T-helper 1 cell treated with Interleukin-12 subunit alpha and Interleukin-12 subunit beta and Interleukin-4 antibody, amounts not matched to agents 30 μg/mL and 1 μg/mL, for 36 hours (primary cell): ENCODE measurements around the gene KCTD10.
"Not testable (repeated sequence)": the region's sequence is repeated elsewhere in the genome, so short reads cannot be mapped to it uniquely, and the experiment has no call there.

Experiments used
- H3K27ac Mint-ChIP-seq: one replicate; pipeline ENCODE4 v1.8.0; 2021; ENCODE audit warnings: mild to moderate bottlenecking, mixed read lengths
- H3K27me3 Mint-ChIP-seq: one replicate; pipeline ENCODE4 v1.8.0; 2021; ENCODE audit warnings: low read depth, mixed read lengths
- H3K36me3 Mint-ChIP-seq: one replicate; pipeline ENCODE4 v1.8.0; 2021; ENCODE audit warnings: low read depth, mixed read lengths
- H3K4me1 Mint-ChIP-seq: one replicate; pipeline ENCODE4 v1.8.0; 2021; ENCODE audit warnings: low read depth, mixed read lengths
- H3K4me3 Mint-ChIP-seq: one replicate; pipeline ENCODE4 v1.8.0; 2021; ENCODE audit warnings: mild to moderate bottlenecking, moderate library complexity, mixed read lengths
- H3K9me3 Mint-ChIP-seq: one replicate; pipeline ENCODE4 v1.8.0; 2021; ENCODE audit warnings: mixed read lengths

KCTD10 gene

DNA sequence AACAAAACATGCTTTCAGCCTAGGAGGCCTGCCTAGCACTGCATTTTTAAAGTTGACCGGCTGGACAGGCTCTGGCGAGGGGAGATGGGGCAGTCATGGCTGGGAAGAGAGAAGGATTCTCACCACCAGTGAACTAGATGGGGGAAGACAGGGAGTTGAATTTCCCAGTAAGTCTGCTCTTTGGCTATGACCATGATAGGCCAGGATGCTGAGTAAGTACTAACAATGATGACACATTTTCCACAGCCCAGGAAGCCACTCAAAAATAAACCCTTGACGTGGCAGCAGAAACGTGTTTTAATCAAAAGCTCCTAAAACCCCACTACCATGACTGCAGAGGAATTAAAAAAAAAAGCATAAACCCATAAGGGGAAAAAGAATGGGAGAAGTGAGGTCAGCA is 19.0 kb downstream of the KCTD10 start:
- Mint-ChIP-seq H3K4me1 (peaks cover 29% of the 10 kb centered on the region), H3K36me3 (peaks cover 30% of the 10 kb centered on the region), H3K4me3 (peak overlapping the region; percentile 43), H3K27ac (peak overlapping the region; percentile 91), H3K27me3 (no peaks in the 10 kb centered on the region), H3K9me3 (no peaks in the 10 kb centered on the region)

DNA sequence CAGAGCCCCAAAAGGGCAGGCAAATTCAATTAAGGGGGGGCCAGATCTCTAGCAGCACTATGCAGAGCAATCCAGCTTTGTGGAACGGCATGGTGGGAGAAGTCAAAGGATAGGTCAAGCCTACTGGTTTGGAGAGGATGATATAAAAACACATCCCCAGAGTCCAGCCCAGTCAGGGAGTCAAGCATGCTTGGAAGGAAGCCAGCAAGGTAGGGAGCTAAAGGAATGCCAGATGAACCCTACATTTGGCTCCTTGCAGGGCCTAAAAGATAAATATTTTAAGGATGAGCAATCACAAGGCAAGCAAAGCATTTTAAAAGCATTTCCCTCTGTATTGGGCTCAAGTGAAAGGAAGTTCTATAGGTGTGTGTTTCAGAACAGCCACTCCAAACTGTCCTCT is 21.4 kb downstream of the KCTD10 start:
- peaks cover 36% of the 10 kb centered on the region for H3K36me3 Mint-ChIP-seq
- H3K27ac Mint-ChIP-seq: no peak overlapping the region

DNA sequence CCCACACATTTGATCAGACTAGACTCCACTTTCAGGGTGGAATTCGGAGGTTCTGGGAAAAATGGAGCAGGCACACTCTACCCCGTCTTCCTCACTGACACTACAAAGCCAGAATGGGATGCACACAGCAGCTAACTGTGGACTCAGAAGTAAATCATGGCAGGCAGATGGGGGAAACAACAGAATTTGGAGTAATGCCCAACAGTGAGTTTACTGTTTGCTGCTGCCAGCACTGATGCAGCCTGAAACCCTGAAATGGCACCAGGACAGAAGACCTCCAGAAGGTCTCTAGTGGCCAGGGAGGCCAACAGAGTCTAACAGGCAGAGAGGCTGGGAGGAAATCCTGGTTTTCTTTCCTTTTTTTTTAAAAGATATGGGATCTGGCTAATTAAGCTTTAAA is 24.6 kb downstream of the KCTD10 start:
- Mint-ChIP-seq H3K27ac (no peak overlapping the region), H3K36me3 (peaks cover 26% of the 10 kb centered on the region)

More for the DNA sequence above, 21.4 kb downstream of the KCTD10 start:
- Mint-ChIP-seq H3K27me3 (no peaks in the 10 kb centered on the region), H3K9me3 (no peaks in the 10 kb centered on the region), H3K4me3 (no peak overlapping the region), H3K4me1 (peaks cover 21% of the 10 kb centered on the region)

DNA sequence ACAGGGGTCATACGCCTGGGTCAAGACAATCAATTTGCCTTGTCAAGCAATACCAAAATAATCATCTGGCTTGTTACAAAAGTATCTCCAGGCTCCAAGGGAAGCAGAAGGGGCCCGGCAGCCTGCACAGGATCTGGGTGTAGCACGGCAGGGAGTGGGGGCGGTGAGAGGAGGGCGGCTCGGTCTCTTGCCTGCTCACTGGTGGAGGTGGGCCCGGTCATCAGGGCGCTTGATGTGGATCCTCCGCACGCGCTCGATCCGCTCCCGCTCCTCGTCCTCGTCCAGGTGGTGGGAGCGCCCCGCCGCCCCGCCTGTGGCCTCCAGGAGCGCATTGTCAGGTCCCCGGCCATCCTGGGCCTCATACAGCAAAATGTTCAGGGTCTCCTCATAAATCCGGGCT is 25.7 kb downstream of the KCTD10 start:
- Mint-ChIP-seq H3K4me1 (peaks cover 5% of the 10 kb centered on the region), H3K4me3 (no peak overlapping the region)

More for the DNA sequence above, 24.6 kb downstream of the KCTD10 start:
- Mint-ChIP-seq H3K27me3 (no peaks in the 10 kb centered on the region), H3K4me3 (no peak overlapping the region), H3K4me1 (peaks cover 5% of the 10 kb centered on the region), H3K9me3 (no peaks in the 10 kb centered on the region)

DNA sequence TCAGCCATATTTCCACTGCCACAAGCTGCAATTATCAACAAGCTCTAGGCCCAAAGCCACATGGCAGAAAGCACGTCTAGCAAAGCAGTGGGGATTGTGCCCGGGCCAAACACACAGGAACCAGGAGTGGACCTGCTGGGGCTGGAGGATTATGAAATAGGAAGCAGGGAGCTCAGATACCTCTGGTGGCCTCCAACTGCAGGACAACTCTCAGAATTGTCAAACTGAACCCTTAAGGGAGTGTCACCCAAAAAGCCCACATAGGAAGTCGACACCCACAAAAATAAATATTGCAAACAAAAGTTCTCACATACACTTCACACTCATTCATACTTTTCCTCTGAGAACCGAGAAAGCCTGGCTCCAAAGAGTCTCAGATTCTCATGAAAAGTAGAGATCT is 26.1 kb downstream of the KCTD10 start:
- H3K27ac Mint-ChIP-seq: no peak overlapping the region
- H3K9me3 Mint-ChIP-seq: no peaks in the 10 kb centered on the region
- no peak overlapping the region for H3K4me3 Mint-ChIP-seq
- H3K27me3 Mint-ChIP-seq: no peaks in the 10 kb centered on the region
- H3K36me3 Mint-ChIP-seq: peaks cover 20% of the 10 kb centered on the region
- peaks cover 5% of the 10 kb centered on the region for H3K4me1 Mint-ChIP-seq

More for the DNA sequence above, 25.7 kb downstream of the KCTD10 start:
- H3K9me3 Mint-ChIP-seq: no peaks in the 10 kb centered on the region
- H3K27me3 Mint-ChIP-seq: no peaks in the 10 kb centered on the region
- no peak overlapping the region for H3K27ac Mint-ChIP-seq
- H3K36me3 Mint-ChIP-seq: peaks cover 20% of the 10 kb centered on the region

DNA sequence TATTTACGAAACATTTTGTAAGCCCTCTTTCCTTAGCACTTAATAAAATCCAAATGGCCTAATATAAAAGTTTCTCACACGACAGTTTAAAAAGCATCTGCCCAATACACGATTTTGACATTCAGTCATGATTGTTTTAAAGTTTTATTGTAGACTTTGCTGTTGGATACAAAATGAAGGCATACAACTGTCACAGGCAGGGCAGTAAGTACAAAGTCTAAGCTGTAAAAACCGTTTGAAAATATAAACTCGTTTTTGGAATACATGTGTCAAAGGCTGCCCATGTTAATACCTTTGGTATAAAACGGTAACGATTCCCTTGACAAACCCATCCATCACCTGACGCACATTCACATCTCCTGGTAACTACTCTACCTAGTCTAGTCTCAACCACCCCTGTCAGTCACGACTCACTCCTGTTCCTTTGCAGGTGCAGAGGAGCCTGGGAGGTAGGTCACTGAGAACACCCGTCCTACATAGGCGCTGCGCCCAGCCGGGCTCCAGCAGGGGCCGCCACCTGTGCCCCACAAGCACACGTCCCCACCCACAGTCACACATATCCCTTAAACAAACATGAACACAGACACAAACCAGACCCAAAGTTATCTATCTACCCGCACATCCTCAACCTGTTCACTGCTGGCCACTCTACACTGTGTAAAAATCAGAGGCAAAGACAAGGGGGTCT is 27.1 kb downstream of the KCTD10 start:
- H3K4me3 Mint-ChIP-seq: no peak overlapping the region
- no peak overlapping the region for H3K27ac Mint-ChIP-seq
- H3K27me3 Mint-ChIP-seq: no peaks in the 10 kb centered on the region
- H3K9me3 Mint-ChIP-seq: no peaks in the 10 kb centered on the region
- peaks cover 5% of the 10 kb centered on the region for H3K4me1 Mint-ChIP-seq
- peaks cover 15% of the 10 kb centered on the region for H3K36me3 Mint-ChIP-seq

DNA sequence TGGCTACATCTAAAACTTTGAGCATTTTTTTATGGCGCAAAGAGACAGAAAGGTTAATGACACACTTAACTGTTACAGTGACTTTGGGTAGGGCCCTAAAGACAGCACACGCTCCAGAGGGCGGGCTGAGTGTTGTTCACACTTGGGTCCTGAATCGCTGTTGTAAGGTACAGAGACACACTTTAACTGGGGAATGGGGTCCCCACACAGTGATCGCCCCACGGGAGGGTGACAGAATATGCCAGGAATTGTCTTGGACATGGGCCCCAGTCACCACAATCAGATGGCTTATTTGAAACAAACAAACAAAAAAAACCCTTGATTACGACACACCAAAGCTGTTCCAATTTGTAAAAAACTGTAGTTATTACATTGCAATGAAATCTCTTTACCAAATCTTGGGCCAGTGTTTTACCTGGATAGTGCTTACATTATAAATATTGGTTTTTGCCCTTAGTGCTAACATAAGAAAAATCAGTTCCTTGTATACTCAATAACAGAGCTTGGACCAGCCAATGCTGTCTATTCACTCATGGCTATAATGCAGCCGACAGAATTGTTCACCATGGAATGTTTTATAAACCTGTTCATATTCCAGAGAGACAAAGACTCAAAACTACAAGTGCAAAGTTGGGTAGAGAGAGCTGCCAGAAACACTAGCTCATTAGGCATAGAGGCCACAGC is 28.3 kb downstream of the KCTD10 start:
- H3K4me1 Mint-ChIP-seq: peaks cover 5% of the 10 kb centered on the region
- H3K27me3 Mint-ChIP-seq: no peaks in the 10 kb centered on the region
- no peaks in the 10 kb centered on the region for H3K9me3 Mint-ChIP-seq
- peaks cover 11% of the 10 kb centered on the region for H3K36me3 Mint-ChIP-seq
- H3K27ac Mint-ChIP-seq: no peak overlapping the region
- H3K4me3 Mint-ChIP-seq: no peak overlapping the region

DNA sequence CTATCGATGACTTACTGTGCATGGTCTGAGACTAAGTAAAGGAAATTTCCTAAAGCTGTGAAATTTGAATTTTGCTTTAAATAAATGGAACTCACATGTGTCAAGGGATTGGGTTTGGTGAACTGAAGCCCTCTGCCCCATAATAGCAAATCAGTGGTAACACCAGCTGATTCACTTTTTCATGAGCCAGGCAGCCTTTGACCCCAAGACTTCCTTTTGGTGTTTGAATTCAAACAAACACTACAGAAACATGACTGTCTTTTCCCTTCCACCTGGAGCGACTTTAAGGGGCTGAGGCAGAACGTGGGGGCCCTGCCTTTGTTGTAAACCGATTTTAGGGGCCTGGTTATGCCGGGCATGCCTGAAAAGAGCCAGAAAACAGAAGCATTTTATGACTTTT is 28.8 kb downstream of the KCTD10 start:
- peaks cover 8% of the 10 kb centered on the region for H3K36me3 Mint-ChIP-seq
- H3K27ac Mint-ChIP-seq: no peak overlapping the region
- H3K27me3 Mint-ChIP-seq: no peaks in the 10 kb centered on the region
- H3K4me1 Mint-ChIP-seq: peaks cover 5% of the 10 kb centered on the region
- no peak overlapping the region for H3K4me3 Mint-ChIP-seq
- no peaks in the 10 kb centered on the region for H3K9me3 Mint-ChIP-seq

DNA sequence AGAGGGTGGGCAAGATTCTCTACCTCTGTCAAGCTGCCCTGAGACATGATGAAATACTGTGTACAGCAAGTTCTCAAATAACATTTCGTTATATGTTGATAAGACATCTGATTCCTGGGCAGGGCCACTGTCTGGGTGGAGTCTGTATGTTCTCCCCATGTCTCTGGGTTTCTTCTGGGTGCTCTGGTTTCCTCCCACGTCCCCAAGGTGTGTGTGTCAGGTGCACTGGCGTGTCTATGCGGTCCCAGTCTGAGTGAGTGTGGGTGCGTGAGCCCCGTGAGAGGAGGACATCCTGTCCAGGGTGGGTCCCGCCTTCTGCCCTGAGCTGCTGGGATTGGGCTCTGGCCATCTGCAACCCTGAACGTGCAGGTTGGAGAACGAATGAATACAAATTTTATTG is 29.6 kb downstream of the KCTD10 start:
- Mint-ChIP-seq H3K4me3 (no peak overlapping the region), H3K4me1 (peaks cover 5% of the 10 kb centered on the region), H3K27ac (no peak overlapping the region), H3K9me3 (no peaks in the 10 kb centered on the region), H3K27me3 (no peaks in the 10 kb centered on the region), H3K36me3 (peaks cover 8% of the 10 kb centered on the region)

DNA sequence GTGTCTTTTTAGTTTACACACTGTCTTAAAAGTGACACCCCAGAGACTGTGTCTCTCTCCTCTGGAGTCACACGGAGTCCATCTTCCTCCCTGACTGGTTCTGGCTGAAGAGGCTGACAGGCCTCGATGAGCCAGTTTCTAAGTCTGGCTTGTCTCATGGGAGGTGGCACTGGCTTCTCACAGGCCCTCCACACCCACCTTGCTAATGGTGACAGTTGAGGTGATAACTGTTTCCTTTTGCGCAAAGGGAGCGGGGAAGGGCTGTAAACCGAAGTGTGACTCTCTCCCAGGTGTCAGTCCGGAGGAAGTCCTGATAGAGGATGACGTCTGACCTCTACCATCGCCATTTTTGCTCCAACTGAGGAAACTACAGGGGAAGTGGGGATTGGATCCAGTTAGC is 30.2 kb downstream of the KCTD10 start:
- H3K9me3 Mint-ChIP-seq: no peaks in the 10 kb centered on the region
- H3K4me1 Mint-ChIP-seq: peaks cover 5% of the 10 kb centered on the region
- no peak overlapping the region for H3K4me3 Mint-ChIP-seq
- H3K27me3 Mint-ChIP-seq: no peaks in the 10 kb centered on the region
- H3K36me3 Mint-ChIP-seq: peaks cover 8% of the 10 kb centered on the region
- H3K27ac Mint-ChIP-seq: no peak overlapping the region

DNA sequence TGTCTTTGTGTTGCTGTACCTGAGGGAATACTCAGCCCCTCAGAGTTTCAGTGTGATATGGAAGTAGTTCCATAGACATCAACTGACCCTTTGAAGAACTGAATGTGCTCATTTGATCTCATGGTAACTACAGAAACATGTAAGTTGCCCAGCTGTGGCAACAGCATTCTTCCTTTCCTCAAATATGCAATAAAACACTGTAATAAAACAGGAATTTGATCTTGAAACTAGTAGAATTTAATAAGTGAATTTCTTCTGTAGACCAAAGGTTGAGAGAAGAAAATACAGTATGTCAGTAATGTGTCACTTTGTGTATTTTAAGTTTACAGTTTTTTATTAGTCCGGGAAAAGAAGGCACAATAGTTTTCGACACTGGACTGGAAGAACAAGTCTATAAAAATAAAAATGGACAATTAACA is 31.9 kb downstream of the KCTD10 start:
- Mint-ChIP-seq H3K27me3 (no peaks in the 10 kb centered on the region), H3K27ac (no peak overlapping the region), H3K9me3 (no peaks in the 10 kb centered on the region), H3K4me3 (no peak overlapping the region), H3K4me1 (no peaks in the 10 kb centered on the region), H3K36me3 (no peaks in the 10 kb centered on the region)

DNA sequence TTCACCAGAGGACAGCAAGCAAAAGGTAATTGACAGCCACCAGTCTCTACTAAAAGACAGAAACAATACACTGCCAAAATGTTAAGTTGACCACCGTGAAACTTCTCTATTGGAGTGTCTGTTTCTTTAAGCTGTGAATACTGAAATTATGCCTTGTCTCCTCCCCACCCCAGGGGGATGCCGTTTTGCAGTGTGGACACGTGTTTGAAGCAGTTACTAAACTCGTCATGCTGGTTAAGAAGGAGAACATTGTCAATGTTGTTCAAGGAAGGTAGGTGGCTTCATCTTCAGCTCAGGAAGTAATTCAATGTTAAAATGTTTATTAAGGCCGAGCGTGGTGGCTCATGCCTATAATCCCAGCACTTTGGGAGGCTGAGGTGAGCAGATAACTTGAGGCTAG is 32.8 kb downstream of the KCTD10 start:
- no peaks in the 10 kb centered on the region for H3K4me1 Mint-ChIP-seq
- H3K9me3 Mint-ChIP-seq: no peaks in the 10 kb centered on the region
- H3K36me3 Mint-ChIP-seq: no peaks in the 10 kb centered on the region
- H3K27ac Mint-ChIP-seq: no peak overlapping the region
- no peak overlapping the region for H3K4me3 Mint-ChIP-seq
- no peaks in the 10 kb centered on the region for H3K27me3 Mint-ChIP-seq

DNA sequence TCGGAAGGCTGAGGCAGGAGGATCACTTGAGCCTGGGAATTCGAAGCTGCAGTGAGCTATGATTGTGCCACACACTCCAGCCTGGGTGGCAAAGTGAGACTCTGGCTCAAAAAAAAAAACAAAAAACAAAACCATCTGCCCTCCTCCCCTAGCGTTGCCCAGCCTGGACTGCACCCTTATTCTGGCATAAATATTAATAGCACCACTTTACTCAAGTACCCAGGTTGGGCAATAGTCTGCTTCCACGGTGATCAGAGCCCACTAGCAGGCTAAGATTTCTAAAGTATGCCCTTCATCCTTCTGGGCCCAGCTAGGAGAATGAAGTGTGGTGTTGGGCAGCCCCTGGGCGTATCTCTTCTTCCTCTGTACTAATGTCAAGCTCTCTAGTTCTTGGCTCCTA is 33.3 kb downstream of the KCTD10 start:
- Mint-ChIP-seq H3K4me3 (no peak overlapping the region), H3K9me3 (no peaks in the 10 kb centered on the region), H3K4me1 (no peaks in the 10 kb centered on the region), H3K27ac (no peak overlapping the region), H3K36me3 (no peaks in the 10 kb centered on the region), H3K27me3 (no peaks in the 10 kb centered on the region)

DNA sequence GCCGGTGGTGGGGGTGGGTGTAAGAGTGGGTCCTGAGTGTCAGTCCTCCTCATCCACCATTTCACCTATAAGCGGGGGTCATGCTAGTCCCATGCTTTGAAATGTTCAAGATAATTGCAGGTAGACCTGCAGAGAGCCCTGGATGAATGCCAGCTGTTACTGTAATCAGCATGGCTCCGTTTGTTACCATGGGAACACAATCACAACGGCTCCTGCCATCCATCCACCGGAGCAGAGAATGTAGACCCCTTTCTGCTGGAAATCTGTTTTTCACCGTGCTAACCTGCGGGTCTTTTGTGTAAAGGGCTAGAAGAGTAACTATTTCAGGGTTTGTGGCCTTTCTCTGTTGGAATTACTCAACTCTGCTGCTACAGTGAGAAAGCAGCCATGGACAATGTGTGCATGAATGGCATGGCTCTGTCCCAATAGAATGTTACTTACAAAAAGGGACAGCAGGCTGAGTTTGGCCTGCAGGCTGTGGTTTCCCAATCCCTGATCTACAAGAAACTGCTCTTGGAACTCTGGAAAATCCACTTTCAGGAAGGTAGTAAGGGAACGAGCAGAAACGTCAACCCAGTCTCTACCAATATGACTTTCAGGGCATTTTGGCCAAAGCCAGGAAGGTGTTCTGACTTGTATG is 36.1 kb downstream of the KCTD10 start:
- no peak overlapping the region for H3K27ac Mint-ChIP-seq

DNA sequence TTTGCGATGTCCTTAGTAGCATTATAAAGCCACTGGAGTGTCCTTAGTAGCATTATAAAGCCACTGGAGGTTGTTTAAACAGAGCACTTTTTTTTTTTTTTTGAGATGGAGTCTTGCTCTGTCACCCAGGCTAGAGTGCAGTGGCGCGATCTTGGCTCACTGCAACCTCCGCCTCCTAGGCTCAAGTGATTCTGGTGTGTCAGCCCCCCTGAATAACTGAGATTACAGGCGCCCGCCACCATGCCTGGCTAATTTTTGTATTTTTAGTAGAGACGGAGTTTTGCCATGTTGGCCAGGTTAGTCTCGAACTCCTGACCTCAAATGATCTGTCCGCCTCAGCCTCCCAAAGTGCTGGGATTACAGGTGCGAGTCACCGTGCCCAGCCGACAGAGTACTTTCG is 37.1 kb downstream of the KCTD10 start:
- not testable (repeated sequence) for H3K4me1 Mint-ChIP-seq, H3K9me3 Mint-ChIP-seq, H3K27ac Mint-ChIP-seq, H3K36me3 Mint-ChIP-seq, H3K4me3 Mint-ChIP-seq, H3K27me3 Mint-ChIP-seq

More for the DNA sequence above, 36.1 kb downstream of the KCTD10 start:
- H3K27me3 Mint-ChIP-seq: no peaks in the 10 kb centered on the region
- no peaks in the 10 kb centered on the region for H3K36me3 Mint-ChIP-seq
- no peaks in the 10 kb centered on the region for H3K9me3 Mint-ChIP-seq
- H3K4me1 Mint-ChIP-seq: no peaks in the 10 kb centered on the region
- H3K4me3 Mint-ChIP-seq: no peak overlapping the region
